ENCODE data around the gene FXYD5.
"Not testable (repeated sequence)": the region's sequence is repeated elsewhere in the genome, so short reads cannot be mapped to it uniquely, and the experiment has no call there.

The FXYD5 gene

GRCh38 chr19:35177377-35178274, 23.1 kb downstream of the FXYD5 start:
- no peak for DNase-seq (ENCODE audit: low read depth, low spot score)

DNA sequence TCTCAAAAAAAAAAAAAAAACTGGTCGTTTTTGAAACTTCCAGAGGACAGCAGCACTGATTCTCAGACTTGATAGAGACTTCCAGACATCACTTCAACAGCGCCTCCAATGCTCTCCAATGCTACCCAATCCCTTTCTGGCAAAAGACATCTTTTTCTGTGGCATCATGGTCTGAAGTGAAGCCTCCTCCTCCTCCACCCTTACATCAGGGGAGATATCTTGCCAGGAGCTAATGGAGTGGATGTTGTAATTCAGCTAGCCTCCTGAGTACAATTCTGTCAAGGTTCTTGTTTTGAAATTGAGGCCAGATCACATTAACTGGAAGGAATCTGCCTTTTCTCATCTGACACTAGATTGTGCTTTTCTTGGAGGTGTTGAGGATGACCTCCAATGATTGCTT, 24.2 kb downstream of the FXYD5 start:
- no peak for DNase-seq (ENCODE audit: low read depth, low spot score)

DNA sequence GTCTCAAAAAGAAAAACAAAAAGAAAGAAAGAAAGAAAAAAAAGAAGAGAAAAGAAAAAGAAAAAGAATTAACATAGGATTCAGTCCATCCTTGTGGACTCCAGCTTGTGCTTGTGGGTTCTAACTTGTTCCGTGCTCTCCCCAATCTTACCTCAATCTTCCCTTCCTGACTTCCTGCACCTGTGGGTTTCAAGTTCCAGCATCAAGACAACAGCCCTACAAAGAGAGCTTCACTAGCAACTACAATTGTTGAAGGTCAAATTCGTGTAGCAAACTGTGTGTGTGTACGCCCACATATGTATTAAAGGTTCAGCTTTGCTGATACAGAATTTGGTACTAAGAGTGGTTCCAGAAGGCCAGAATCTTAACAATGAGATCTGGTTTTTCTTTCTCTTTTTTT, 25.3 kb downstream of the FXYD5 start:
- DNase-seq (ENCODE audit: low read depth, low spot score), result no peak

DNA sequence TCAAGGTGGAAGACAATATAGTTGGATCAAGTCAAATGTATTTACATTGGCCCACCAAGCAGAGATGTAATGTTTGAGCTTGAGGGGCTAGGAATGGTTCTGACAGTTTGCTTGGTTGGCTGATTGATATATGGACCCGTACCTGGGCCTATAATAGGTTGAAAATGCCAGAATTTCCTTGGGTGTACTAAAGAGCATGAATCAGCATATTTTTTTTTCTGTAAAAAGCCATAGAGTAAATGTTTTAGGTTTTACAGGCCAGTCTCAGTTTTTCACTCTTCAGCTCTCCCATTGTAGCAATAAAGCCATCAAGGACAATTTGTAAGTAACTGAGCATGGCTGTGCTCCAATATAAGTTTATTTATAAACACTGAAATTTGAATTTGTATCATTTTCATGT, 26.9 kb downstream of the FXYD5 start:
- DNase-seq (ENCODE audit: low read depth, low spot score), result no peak

DNA sequence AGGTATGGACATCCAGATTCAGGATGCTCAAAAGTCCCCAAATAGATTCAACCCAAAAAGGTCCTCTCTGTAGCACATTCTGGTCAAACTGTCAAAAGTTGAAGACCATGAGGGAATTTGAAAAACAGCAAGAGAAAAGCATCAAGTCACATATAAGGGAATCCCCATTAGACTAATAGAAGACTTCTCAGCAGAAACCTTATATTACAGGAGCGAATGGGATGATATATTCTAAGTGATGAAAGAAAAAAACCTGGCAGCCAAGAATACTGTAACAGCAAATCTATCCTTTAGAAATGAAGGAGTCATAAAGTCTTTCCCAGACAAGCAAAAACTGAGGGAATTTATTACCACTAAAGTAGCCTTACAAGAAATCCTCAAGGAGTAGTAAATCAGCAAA, 29.7 kb downstream of the FXYD5 start:
- no peak for DNase-seq (ENCODE audit: low read depth, low spot score)

- DNase-seq (ENCODE audit: low read depth, low spot score), result no peak
These were observed 30.3 kb downstream of the FXYD5 start for GRCh38 chr19:35184884-35185283.

- DNase-seq (ENCODE audit: low read depth, low spot score), result no peak
These were observed 39.8 kb downstream of the FXYD5 start for GRCh38 chr19:35194012-35194984.

DNA sequence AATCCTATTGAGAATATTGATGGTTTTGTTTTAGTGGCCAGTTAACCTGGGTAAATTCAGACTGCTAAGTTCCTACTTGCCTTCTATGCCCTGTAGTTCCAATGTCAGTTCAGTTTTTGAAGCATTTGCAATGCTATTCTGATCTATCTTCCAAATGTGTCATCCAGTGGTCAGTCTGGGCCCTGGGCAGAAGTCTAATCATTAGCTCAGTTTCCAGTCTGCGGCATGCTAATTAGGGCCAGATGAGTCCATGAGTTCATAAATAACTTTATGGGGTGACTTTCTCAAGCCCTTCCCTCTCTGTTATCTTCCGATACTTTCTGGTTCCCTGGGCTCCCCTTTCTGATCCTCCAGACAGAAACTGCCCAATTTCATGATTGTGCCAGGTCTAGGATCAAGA, 41.3 kb downstream of the FXYD5 start:
- DNase-seq (ENCODE audit: low read depth, low spot score), result no peak

DNA sequence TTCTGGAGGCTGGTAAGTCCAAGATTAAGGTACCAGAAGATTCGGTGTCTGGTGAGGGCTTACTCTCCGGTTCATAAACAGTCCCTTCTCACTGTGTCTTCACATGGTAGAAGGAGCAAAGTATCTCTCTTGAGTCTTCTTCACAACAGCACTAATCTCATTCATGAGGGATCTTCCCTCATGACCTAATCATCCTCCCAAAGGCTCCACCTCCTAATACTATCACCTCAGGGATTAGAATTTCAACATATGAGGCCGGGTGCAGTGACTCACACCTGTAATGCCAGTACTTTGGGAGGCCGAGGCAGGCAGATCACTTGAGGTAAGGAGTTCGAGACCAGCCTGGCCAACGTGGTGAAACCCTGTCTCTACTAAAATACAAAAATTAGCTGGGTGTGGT, 42.3 kb downstream of the FXYD5 start:
- not testable (repeated sequence) for DNase-seq (ENCODE audit: low read depth, low spot score)

GRCh38 chr19:35199481-35199880, 44.9 kb downstream of the FXYD5 start:
- DNase-seq (ENCODE audit: low read depth, low spot score), result no peak

DNA sequence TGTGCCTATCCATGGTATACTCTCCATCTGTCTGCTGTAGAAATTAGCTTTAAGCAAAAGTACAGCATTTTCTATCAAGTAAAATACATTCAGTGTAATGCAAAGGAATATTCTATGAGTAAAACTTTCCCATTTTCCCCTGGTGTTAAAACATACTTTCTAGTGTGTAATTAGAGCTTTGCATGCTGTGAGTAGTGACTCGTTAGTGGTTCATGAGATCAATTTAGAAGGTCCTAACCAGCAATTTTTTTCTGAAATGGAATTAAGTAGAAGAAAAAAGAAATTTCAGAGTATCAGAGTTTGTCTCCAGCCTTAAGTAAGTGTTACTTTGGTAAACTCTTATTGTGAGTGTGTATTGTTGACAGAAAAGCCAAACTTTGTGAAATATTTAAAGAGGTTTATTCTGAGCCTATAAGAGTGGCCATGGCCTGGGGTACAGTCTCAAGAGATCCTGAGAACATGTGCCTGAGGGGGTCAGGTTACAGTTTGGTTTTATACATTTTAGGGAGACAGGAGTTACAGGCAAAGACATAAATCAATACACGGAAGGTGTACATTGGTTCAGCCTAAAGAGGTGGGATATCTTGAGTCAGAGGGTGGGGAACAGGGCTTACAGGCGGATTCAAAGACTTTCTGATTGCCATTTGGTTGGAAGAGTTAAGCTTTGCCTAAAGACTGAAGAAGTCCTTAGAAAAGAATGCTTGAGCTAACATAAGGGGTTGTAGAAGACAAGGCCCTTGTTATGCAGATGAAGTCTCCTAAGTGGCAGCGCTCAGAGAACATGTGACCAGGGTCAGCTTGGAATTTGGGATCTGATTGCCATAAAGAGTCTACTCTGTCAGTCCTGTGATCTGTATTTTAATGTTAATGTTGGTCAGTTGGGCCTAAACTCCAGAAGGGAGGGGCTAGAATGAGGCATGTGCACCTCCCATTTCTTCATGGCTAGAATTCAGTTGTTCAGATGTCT, 48.5 kb downstream of the FXYD5 start:
- DNase-seq (ENCODE audit: low read depth, low spot score), result peak; percentile 92

GRCh38 chr19:35204799-35205732, 50.5 kb downstream of the FXYD5 start:
- peak; percentile 27 for DNase-seq (ENCODE audit: low read depth, low spot score)

- DNase-seq (ENCODE audit: low read depth, low spot score), result no peak
These were observed 51.3 kb downstream of the FXYD5 start for GRCh38 chr19:35205733-35206323.

DNA sequence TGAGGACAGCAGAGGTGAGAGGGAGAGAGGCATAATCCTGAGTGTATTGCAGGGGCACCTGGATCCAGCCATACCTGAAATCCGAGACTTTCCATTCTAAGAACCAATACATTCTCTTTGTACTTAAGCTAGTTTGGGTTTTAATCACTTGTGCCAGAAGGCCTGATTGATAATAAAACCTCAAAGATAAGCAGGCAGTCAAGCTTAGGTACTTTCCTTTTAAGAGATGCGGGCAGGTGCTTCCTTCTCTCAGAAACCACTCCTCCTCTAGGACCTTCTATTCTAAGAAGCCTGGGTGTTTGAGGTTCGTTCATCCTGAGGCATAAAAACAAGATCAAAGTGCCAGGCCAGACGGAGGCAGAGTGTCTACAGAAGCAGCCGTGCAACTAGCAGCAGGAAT, 51.8 kb downstream of the FXYD5 start:
- no peak for DNase-seq (ENCODE audit: low read depth, low spot score)

DNA sequence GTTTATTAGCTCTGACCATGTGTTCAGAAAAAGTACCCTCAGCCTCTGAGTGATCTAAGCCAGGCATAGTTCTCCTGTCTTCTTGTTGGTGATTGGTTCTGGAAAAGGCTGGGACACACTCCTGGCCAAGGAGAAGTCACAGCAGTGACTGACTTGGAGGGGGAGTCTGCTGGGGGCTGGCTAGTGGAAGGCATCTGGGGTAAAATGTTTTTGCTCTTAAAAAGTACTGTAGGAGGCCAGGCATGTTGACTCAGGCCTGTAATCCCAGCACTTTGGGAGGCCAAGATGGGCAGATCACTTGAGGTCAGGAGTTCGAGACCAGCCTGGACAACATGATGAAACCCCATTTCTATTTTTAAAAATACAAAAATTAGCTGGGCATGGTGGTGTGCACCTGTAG, 52.3 kb downstream of the FXYD5 start:
- no peak for DNase-seq (ENCODE audit: low read depth, low spot score)

- no peak for DNase-seq (ENCODE audit: low read depth, low spot score)
These were observed 52.9 kb downstream of the FXYD5 start for GRCh38 chr19:35207391-35207871.

GRCh38 chr19:35208121-35208520, 53.6 kb downstream of the FXYD5 start:
- no peak for DNase-seq (ENCODE audit: low read depth, low spot score)

DNA sequence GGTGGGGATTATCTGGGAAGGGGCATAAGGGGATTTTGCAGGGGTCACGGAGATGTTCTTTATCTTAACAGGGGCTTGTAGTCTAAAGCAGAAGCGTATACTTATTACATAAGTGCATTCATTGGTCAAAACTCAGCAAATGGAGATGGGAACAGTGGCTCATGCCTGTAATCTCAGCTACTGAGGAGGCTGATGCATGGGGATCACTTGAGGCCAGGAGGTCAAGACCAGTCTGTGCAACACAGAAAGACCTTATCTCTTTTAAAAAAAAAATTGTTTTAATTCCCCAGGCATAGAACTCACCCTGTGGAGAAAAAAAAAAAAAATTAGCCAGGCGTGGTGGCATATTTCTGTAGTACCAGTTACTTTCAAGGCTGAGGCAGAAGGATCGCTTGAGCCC, 55.1 kb downstream of the FXYD5 start:
- DNase-seq (ENCODE audit: low read depth, low spot score), result no peak

GRCh38 chr19:35211545-35212230, 57.2 kb downstream of the FXYD5 start:
- no peak for DNase-seq (ENCODE audit: low read depth, low spot score)

Measured in ELF-1 (cell line).